ENCODE results near the gene WASHC4. TPM values are rescaled to one million over a fixed set of nuclear protein-coding genes. Genes with fewer than 3 reads are reported as not detected.

The WASHC4 gene
- 151 and 161 TPM in 2 replicates for total RNA-seq

DNA sequence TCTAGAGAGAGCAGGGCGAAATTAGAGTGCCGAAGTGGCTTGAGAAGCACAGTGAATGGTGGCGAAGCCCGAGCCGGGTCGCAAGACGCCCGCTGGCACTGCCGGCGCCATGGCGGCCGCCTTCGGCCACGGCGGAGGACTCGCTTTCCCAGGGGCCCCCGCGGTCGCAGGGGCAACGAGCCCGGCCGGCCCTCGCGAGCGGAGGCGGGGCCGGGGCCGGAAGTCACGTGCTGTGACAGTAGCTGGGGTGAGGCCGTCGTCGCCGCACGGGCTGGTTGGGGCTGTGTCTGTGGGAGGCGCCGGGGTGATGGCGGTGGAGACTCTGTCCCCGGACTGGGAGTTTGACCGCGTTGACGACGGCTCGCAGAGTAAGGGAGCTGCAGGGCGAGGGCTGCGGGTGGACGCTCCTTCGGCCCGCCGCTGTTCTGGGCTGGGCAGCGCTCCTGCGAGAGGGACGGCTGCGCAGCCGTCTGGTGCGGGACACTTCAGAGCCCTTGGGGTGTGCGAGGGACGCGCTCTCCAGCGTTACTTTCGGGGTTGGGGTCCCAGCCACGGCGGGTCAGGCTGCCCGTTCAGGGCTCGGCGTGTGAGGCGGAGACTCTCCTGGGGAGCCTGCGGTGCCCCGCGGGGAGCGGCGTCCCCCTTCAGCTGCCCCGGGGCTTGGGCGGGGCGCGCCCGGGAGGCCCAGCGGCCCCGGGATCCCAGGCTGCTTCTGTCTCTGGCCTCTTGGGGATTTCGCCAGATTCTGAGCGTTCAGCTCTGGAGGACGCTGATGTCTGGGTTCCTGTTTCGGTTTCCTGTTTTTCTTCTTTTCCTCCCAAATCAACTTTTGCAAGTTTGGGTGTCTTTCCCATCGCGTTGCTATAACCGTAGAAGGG, at the start of gene WASHC4:
TSS of gene WASHC4 (plus strand) at position 238 of the 878 bp plus-strand sequence. CDS start at position 308, 70 bp downstream.
- peak; percentile 95 for DNase-seq

DNA sequence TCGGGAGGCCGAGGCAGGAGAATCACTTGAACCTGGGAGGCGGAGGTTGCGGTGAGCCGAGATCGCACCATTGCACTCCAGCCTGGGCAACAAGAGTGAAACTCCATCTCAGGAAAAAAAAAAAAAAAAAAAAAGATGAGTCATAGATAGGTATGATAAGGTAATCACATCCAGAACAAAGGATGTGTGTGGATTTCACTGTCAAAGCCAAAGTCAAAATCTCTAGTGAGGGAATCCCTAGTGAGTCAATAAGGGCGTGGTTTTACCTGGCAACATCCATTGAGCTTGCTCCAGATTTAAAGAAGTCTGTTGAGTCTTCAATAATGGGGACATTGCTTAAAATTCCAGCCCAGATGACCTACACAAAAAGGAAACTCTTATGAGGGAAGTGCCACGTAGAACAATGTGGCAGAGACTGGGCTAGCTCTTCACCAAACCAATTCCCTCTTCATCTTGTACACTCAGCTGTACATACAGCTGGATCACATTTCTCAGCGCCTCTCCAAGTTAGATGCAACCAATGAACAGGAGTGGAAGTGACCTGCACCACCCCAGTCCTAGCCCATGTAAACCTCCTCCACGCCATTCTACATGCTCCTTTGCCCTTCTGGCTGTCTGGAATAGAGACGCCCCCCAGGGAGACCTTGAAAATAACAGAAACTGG, 46.7 kb upstream of the WASHC4 start:
- DNase-seq = no peak

DNA sequence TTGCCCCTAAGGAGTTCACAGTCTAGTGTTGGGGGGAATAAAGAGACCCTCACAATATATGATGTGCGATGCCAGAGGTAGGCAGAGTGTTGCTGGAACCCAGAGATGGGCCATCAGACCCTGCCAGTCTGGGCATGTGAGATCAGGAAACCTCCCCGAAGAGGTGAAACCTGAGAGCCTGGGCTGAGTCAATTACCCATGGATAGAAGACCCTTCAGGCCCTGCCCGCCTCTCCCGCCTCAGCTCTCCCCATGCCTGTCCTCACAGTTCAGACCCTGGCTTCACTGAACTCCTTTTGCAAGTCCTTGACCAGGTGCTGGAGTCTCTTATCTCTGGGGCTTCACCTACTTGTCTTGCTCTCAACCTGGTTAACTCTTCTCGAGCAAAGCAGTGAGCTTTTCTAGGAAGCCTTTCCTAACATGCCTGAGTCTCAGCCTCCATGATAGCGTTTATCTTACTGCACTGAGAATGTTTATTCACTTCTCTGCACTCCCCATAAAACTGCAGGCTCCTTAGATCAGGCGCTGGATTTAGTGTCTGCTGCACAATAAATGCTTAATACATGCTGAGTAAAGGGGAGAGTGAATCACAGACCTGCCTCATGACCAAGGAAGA, 42.9 kb upstream of the WASHC4 start:
- no peak for DNase-seq

- no peak for DNase-seq
Observed at GRCh38 chr12:105067511-105068031, 40.0 kb upstream of the WASHC4 start.

- no peak for DNase-seq
Observed at GRCh38 chr12:105069936-105070702, 37.4 kb upstream of the WASHC4 start.

DNA sequence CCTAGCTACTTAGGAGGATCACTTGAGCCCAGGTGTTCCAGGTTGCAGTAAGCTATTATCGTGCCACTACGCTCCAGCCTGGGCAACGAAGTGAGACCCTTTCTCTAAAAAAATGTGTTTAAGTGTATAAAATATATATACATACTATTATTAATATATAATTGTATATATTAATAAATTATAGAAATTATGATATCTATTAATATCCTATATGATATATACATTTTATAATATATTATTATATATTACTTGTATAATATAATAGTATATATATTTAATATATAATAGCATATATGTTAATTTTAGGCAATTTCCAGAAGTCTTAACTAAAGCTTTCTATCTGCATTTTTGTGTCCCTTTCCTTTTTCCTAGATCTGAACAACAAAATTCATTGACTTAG, 35.5 kb upstream of the WASHC4 start:
- no peak for DNase-seq

DNA sequence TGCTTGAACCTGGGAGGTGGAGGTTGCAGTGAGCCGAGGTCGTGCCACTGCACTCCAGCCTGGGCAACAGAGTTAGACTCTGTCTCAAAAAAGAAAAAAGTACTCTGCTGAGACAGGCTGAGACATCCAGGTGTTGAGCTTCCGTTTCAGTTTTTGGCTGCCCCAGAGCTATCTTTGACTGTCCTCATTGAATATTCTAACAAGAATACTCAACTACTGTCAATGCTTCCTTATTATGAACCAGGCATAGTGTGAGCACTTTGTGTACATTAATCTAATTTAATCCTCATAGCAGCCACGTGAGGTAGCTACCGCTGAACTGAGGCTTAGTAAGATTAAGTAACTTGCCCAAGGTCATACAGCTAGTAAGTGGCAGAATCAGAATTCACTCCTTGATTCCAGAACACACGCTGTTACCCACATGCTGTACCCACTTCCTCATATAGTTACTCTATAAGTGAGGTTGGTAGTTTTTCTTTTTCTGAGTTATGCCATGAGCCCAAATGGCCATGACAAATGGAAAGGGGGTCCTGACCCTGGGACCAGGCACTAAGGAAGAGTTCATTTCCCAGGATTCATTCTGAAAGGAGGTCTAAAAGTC, 34.5 kb upstream of the WASHC4 start:
- no peak for DNase-seq

DNA sequence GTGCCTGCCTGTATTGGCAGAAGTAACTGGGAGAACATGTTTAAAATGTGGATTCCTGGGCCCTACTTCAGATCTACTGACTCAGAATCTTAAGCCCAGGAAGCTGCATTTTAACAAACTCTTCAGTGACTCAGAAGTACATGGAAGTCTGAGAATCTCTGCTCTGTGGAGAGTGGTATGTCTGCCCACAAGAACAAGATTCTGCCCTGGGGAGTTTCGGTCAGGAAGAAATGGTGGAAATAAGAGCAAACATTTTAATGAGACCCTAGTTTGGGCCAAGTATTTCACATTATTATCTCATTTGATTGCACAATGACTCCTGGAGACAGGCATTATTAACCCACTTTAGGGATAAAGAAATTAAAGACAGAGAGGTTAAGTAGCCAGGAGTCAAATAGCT, 31.4 kb upstream of the WASHC4 start:
- no peak for DNase-seq

- DNase-seq = no peak
Observed at GRCh38 chr12:105076913-105077312, 30.6 kb upstream of the WASHC4 start.

DNA sequence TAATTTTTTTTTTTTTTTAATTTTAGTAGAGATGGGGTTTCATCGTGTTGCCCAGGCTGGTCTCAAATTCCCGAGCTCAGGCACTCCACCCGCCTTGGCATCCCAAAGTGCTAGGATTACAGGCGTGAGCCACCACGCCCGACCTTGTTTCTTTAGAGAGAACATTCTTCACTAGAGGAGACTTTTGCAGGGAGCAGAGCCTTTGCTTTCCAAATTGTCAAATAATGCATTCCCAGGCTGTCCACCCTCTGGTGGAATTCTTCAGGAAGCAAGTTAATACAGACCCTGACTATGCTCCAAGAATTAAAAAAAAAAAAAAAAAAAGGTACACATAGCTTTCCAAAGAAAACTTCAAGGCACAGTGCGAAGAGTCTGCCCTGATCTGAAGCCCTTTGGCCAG, 30.1 kb upstream of the WASHC4 start:
- DNase-seq = no peak

- no peak for DNase-seq
Observed at GRCh38 chr12:105078712-105079570, 28.6 kb upstream of the WASHC4 start.

DNA sequence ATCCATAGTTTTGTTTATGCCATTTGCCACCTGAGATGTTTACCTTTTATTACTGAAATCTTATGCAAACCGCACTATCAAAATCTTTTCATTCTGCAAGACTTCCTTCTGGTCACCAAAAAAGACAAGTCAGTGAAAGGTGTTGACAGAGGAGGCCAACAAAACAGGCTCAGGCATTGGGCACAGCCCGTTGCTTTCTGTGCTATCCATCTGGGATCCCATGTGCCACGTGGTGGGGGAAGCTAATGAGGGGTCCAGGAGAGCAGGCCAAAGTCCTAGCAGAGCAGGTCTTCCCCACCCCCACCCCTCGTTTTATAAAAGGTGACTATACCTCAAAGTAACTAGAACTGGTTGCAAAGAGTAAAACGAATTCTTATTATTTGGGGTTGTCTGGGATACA, 24.5 kb upstream of the WASHC4 start:
- no peak for DNase-seq

- DNase-seq = peak; percentile 19
Observed at GRCh38 chr12:105083551-105084105, 23.9 kb upstream of the WASHC4 start.

- DNase-seq = peak; percentile 63
Observed at GRCh38 chr12:105084251-105085250, 23.0 kb upstream of the WASHC4 start, which contains the start of gene ALDH1L2. Gene ALDH1L2, minus strand, starts transcription at chr12:105084458. Its CDS starts 22 bp downstream, at chr12:105084436.

GRCh38 chr12:105085501-105085900, 22.0 kb upstream of the WASHC4 start:
- DNase-seq = no peak

DNA sequence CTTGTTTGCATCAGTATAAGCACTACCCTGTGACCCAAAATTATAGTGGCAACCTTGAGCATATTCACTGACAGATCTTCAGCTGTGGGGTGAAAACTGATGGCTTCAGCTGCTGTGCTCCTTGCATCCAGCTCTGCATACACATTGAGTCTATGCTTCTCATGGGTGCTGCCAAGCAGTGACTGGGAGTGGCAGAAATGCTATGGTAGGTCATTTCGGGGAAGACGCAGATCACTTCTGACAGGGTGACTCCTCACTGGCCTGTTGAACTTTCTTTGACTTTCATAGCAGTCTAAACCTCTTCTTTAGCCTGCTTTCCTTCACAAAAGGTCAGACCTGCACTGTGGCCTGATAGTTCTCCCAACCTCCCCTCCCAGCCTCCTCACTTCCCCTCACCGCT, 17.7 kb upstream of the WASHC4 start:
- no peak for DNase-seq

DNA sequence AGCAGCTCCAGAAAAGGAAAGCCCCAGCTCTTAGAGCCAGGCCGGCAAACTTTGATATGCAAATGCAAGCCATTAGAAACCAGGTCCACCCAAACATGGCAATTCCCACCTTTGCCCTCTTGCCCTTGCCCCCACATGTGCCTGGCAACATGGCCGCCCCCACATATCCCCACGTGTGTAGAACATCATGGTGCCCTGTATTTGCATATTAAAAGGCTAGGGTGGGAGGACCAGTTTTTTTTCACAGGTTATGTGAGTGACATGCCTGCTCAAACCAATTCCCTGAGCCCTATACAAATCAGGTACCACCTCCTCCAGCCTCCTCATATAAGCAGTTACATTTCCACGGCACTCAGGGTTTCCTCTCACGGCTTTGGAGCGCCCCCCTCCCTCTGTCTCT, 17.2 kb upstream of the WASHC4 start:
- DNase-seq = no peak

DNA sequence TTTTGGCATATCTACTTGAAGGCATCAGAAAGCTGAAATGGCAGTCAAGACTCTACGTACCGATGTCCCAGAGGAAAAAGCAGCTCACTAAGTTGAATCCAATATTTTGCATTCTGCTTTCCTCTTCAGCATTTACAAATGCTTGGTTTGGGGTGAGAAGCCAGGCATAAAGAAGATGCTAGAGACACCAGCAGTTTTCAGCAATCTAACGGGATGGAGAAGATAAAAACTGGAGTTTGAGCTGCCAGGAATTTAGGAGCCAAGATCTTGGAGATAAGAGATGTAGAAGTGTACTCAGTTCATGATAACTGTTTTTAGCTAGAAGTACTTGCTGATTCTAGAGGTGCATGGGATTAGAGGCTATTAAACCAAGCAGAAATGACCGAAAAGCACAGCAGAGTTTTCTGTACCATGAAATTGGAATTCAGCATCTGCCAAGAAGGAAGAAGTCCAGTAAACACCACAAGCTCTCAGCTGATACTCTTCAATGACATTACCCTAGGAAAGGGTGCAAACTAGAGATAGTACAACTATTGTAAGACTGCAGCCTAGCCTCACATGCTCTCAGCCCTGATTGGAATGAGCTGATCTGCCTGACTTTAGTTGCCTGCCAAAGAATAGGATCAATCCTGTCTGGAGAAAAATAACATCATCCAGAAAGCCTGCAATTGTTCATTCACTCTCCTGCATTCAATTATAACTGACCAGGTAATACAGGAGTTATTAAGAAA, 15.9 kb upstream of the WASHC4 start:
- no peak for DNase-seq

DNA sequence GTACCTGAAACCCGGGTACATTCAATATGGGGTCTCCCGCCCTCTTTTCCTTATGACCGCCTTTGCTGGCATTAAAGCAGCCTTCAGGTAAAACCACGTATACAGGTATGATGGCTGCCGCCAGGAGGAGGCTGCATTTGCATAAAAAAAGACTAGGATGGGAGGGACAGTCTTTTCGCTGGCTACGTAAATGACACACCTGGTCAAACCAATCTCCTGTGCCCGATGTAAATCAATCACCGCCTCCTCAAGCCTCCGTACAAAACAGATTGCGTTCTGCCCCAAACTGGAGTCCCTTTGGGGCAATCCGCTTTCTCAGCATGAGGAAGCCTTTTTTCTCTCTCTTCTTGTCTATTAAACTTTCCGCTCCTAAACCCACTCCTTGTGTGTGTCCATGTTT, 15.2 kb upstream of the WASHC4 start:
- no peak for DNase-seq

All from dermis blood vessel endothelial cell (primary cell).